ENCODE data around the gene TNNI3.
"Not testable (repeated sequence)": the region's sequence is repeated elsewhere in the genome, so short reads cannot be mapped to it uniquely, and the experiment has no call there.

Gene TNNI3

GRCh38 chr19:55157064-55157908 is at the start of gene TNNI3:
Gene TNNI3 (minus strand): TSS chr19:55157732. CDS start chr19:55157589, 143 bp downstream.
- no peak for DNase-seq

GRCh38 chr19:55206664-55207500 is 49.4 kb upstream of the TNNI3 start:
- DNase-seq = no peak

DNA sequence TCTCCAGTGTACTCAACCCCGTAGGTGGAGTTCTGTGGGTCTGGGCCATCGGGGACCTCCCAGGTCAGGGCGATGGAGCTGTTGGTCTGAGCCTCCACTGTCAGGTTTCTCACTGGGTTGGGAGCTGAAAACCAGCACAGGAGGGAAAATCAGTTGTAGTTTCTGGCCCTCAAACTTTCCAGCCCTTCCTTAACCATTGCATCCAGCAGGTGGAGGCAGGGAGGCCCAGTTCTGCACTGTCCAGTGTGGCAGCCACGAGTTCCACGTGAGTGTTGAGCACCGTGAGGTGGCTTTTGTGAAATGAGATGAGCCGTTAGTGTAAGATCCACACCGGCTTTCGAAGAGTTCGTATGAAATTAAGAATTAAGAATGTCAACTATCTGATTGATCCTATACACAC is 44.7 kb upstream of the TNNI3 start:
- DNase-seq = not testable (repeated sequence)

DNA sequence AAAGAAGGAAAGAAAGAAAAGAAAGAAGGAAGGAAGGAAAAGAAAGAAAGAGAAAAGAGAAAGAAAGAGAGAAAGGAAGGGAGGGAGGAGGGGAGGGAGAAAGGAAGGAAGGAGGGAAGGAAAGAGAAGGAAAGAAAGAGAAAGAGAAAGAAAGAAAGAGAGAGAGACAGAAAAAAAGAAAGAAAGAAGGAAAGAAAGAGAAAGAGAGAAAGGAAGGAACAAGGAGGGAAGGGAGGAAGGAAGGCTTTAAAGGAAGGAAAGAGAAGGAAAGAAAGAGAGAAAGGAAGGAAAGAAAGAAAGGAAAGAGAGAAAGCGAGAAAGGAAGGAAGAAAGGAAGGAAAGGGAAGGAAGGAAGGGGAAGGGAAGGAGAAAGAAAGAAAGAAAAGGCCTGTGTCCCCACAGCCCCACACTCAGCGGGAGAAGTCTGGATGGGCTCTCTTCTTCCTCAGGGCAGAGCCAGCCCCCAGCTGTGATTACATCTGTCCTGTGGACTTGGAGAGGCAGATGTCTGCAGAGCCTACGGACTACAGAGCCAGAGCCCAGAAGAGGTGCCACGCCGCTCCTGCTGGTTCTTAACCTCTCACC is 42.2 kb upstream of the TNNI3 start:
- no peak for DNase-seq

GRCh38 chr19:55198651-55199050 is 41.1 kb upstream of the TNNI3 start:
- no peak for DNase-seq

- DNase-seq = no peak
These were observed 40.0 kb upstream of the TNNI3 start for GRCh38 chr19:55197528-55197927.

- DNase-seq = no peak
These were observed 39.3 kb upstream of the TNNI3 start for GRCh38 chr19:55196803-55197202.

GRCh38 chr19:55193481-55193880 is 35.9 kb upstream of the TNNI3 start:
- DNase-seq = no peak

GRCh38 chr19:55189403-55189835 is 31.9 kb upstream of the TNNI3 start:
- no peak for DNase-seq

GRCh38 chr19:55188625-55189024 is 31.1 kb upstream of the TNNI3 start:
- DNase-seq = no peak

DNA sequence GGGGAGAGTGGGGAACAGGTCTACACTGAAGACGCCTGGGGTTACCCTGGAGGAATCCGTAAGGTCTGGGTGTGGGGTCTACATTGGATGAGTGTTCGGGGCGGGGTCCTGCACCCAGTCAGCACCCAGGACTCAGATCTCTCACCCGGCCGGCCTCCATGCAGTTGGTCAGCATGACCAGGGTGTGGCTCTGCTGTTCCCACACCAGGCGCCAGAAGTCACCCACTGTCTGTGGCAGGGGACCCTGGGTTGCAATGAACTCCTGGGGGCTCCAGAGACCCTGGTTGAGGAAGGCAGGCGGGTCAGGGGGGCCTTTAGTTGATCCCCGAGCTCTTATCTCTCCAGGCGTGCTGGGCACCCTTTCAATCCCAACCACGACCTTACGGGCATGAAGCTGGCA is 28.5 kb upstream of the TNNI3 start:
- no peak for DNase-seq

DNA sequence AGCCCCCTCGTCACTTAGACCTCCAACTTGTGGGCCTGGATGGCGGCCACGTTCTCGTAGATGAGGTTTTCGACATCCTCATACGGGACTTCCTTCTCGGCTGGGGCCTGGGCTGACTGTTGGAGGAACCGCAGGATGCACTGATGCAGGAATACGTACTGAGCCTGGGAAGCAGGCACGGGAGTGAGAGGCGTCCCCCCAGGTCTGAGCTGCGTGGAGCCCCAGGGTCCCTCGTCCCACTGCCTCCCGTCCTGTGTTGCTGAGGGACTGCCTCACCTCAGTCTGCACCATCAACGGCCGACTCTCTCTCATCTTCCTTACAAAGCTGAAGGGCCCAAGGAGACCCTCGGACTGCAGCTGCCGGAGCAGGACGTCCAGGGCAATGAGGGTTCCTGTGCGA is 24.2 kb upstream of the TNNI3 start:
- no peak for DNase-seq

DNA sequence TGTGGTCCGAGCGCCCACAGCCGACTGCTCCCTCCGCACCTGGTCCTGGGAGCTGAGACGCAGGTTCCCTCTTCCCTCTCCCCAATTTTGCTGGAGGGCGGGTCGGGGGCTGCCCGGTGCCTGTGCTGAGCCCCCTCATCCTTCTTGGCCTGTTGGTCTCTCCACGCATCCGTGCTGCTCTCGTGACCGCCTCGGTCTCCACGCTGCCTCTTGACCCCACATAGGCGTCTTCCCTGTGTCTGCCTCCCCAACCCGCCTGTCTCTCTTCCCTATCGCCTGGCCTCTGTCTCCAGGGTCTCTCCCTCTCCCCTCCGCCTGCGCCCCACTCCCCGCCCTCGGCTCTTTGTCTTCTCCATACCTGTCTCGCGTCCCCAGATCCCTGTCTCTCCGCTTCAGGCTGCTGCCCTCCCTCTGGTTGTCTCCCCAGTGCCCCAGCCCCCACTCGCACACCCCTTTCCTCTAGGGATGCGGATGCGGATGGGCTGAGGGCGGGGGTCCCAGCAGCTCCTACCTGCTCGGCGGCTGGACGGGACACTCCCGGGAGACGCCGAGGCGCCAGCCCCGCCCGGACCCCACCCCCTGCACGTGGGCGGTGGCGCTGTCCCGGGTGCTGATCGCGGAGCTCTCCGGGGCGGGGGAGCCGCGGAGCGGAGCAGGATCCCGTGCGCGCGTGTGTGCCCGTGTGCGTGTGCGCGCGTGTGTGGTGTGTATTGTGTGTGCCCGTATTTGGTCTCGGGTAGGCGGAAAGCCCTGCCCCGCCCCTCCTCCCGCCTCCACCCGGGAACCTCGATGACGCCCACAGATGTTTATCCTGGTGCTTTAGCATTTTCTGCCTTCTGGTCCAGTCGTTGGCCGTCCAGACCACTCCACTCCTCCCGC is 22.3 kb upstream of the TNNI3 start, which contains the start of gene SYT5:
Gene SYT5 (minus strand): TSS at position 684 of the 879 bp plus-strand sequence. CDS start 1,248 bp downstream, outside the sequence.
- DNase-seq = peak; percentile 52

DNA sequence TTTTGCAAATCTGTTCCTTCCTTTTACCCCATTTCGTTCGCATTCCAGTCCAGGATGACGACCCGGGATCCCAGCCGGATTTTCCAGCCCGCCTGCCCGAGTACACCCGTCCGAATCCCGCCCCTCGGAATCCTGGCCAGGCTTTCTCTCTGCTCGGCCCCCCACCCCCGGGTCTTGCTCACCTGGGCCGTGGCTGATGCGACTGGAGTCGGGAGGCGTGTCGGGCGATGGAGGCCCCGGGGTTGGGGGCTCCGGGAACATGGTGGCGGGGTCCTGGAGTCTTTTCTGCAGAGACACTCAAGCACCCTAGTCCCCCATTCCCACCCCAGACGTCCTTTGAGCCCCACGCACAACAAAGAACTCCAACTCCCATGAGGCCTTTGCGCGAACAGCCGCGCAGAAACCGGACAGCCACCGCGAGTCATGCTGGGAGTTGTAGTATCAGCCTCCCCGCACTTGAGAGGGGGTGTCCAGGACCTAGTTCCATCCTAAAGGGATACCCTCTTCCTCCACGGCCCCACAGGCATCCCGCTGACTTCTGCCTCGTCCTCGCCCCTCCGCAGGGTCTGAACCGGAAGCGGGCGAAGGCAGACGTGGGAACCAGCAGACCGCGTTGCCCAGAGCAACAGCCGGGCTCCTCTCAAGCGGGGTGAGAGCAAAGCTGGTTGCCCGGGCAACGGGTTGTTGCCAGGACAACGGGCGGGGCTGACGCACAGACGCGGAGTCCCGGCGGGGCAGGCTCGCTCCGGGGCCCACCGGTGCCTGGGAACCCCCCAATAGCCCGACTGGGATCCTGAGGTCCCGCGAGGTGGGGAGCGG is 21.5 kb upstream of the TNNI3 start:
- peak; percentile 94 for DNase-seq

GRCh38 chr19:55176076-55176475 is 18.5 kb upstream of the TNNI3 start:
- no peak for DNase-seq

GRCh38 chr19:55175117-55175867 is 17.8 kb upstream of the TNNI3 start:
- DNase-seq = no peak

GRCh38 chr19:55174425-55175116 is 17.0 kb upstream of the TNNI3 start:
- no peak for DNase-seq

- DNase-seq = no peak
These were observed 16.3 kb upstream of the TNNI3 start for GRCh38 chr19:55173714-55174409.

DNA sequence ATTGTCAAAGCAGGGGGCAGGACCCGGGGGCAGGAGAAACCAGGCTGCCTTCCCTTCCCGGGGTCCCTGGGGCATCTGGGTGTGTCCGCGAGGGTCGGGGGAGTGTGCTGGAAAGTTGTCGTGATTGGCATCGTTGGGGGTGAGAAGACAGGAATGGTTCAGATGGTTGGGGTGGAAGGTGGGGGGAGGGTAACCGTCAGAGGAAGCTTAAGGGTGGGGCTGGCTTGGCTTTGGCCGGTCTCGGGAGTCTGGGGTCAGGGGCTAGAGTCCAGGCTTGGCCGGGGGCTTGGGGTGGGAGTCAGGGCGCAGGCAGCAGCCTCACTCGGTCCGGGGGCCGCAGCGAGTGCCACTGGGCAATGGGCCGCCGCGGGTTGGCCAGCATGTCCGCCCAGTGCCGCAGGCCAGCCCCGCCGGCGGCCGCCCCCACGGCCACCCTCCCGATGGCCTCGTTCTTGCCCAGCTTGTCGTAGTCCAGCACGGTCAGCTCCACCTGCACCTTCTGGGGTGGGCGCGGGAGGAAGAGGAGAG is 15.7 kb upstream of the TNNI3 start:
- DNase-seq = no peak
